Measurements from ENCODE around the gene SEMA5A. TPM values are rescaled to one million over a fixed set of nuclear protein-coding genes. Genes with fewer than 3 reads are reported as not detected.
A peak's percentile ranks its signal among the peaks of the same experiment; 100 is the strongest.

The SEMA5A gene
- total RNA-seq, 1 donor from 2014 or later: 13.7 TPM

DNA sequence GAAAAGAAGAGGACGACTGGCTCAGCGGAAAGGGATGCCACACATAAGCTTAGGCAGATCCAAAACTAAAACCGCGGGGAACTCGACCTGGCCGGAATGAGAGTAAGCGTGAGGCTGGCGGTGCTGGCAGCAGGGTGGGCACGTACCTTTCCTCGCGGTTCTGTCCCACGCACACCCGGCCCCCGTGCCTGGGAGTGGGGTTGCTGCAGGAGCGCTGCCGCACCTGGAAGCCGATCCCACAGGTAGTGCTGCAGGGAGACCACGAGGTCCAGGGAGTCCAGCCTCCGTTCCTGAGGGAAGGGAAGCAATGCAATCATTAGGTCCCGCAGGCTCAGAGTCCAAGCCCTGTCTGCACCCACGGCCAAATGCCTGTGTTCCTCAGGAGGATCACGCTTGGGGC is 427.0 kb downstream of the SEMA5A start:
- DNase-seq (ENCODE audit: low read depth): no peak

DNA sequence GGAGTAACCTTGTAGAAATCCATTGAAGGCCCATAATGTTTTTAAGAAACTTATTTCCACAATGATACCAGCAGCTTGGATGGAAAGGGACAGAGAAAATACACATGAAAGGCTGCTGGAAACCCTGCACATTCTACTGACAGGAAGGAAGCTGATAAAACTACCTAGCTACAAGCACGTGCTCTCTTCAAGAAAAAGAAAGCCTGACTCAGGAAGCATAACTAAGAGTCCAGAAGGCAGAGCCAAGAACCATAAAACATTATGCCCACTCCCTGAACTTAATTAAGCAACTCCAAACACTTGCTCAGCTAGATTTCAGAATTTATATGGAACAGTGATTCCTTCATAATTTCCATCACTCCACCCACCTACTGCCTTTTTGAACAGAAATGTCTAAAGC is 430.8 kb downstream of the SEMA5A start:
- DNase-seq (ENCODE audit: low read depth): peak; percentile 61

DNA sequence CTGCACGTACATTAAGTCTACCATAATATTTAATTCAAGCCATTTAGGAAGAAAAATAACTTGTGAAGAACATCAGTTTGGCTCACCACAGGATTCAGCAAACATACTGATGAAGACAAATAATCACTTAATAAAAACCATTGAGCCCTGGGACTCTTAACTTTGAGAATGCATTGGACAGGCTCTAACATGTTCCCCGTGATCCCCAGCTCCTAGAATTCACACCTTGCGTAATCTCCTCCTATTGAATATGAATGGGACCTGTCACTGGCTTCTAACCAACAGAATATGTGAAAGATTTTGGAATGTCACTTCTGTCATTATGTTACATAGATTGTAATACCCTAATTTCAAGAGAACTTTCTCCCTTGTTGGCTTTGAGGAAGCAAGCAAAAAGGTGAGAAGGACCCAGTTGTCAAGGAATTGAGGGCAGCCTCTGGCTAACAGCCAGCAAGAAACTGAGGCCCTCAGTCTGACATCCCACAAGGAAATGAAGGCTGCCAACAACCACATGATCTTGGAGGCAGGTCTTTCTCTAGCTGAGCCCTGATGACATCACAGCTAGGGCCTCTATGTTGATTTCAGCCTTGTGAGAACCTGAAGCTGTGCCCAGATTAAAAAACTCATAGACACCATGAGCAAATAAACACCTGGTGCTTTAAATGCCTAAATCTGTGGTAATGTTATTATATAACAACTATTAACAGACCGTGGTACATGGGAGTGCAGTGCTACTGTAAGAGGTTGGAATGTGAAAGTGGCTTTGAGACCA is 433.2 kb downstream of the SEMA5A start:
- peak; percentile 18 for DNase-seq (ENCODE audit: low read depth)

DNA sequence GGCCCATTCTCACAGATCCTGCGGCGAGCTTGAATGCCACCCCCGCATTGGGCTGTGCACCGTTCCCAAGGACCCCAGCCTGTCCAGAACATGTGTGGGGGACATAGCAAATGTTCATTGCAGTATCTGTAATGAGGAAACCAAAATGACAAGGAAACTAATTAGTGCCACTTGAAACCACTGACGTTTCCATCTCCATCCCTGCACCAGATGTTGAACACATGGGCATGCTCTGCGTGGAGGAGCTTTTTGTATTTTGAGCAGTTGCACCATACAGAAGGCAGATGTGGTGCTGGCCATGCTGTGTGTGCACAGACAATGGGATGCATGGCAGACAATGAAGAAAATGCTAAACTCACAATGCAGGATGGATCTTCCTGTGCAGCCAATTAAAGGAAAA is 437.7 kb downstream of the SEMA5A start:
- no peak for DNase-seq (ENCODE audit: low read depth)

DNA sequence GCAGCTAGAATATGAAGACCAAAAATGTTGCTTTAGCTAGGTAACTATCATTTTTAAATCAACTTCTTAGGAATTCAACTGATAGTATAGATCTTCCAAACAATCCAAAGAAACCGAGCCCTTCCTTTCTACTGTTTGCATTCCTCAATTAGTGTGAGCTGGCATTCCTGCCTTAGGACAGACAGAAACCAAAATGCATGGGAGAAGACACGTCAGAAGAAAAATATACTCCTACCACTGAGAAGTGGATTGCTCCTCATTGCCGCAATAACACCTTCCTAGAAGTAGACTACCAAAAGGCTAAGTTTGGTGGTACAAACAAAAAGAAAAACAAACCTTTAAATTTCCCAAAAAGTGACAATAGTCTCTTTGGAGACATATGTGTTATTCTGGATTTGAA is 440.0 kb downstream of the SEMA5A start:
- DNase-seq (ENCODE audit: low read depth): no peak

DNA sequence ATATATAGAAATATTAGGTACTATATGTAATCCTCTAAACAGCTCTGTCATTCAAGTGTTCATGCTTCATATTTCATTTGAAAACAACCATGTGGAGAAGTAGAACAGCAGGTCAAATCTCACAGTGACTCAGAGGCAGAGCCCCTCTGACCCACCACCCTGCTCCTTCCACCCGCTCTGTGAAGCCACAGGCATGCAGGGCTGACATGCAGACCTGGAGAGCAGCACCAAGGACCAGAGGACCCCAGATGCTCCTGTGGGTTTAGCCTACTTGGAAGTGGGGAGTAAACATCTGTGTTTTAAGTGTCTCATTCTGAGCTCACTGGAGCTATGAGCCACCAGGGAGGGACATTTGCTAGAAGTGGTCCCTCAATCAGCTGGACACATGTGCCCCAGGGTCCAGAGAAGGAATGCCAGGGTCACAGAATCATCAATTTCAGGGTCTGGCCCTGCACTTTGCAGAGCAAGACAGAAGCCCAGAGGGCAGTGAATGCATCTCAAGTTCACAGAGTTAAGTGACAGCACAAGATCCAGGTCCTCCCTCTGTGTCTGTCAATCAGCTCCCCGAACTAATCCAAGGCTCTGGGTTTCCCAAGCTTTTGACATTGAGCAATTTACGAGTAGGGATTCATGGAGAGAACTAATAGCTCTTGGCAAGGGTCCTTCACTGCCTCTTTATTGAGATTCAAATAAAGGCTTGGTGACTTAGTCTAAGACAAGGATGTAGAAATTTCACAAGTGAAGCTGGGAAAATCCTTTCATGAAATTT is 441.1 kb downstream of the SEMA5A start:
- DNase-seq (ENCODE audit: low read depth): no peak

DNA sequence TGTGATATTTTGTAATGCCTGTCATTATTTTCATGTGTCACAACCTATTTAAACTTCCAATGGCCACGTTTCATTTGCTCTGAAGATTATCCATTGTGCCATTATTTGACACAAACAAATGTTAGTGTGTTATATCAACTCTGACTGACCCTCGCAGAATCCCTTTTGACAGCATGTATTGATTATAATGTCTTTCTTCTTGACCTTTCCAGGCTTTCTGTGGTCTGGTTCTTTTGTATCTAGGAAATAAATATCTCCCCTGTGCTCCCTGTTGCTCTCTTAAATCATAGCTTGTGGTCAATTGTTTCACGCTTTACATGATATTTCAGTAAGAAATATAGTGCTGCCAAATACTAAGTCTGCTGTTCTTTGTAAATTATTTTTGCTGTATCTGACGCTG is 442.6 kb downstream of the SEMA5A start:
- no peak for DNase-seq (ENCODE audit: low read depth)

DNA sequence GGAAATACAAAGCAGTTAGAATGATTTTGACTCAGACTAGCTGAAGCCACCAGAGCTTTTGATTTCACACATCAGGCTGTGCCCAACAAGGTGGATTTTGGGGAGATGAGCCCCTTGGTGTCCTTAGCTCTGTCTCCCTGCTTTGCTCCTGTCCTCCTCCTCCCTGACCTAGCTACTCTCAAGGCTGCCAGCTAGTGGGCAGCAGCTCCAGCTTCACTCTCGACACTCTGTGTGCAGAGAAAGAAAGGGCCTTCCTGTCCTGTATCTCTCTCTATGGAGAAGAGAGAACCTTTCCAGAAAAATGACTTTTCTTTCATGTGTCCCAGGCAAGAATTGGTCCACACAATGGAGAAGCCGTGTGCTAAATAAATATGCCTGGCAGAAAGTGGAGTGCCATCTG is 446.2 kb downstream of the SEMA5A start:
- no peak for DNase-seq (ENCODE audit: low read depth)

DNA sequence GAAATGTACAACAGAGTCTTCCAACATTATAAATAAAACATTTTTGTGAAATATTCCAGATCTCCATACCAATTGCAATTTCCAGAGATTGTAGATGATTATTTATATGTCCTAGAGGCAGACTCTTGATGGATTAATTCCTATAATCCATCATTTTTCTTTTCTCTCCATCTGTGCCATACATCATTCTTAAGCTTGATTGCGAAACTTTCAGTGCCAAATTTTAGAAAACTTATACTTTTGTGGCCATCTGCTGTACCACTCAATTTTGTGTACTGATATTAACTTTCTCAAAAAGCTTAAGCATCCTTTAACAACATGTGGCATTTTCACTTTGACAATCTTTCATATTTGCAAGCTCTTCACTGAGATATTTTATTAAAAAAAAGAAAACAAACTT is 446.9 kb downstream of the SEMA5A start:
- no peak for DNase-seq (ENCODE audit: low read depth)

DNA sequence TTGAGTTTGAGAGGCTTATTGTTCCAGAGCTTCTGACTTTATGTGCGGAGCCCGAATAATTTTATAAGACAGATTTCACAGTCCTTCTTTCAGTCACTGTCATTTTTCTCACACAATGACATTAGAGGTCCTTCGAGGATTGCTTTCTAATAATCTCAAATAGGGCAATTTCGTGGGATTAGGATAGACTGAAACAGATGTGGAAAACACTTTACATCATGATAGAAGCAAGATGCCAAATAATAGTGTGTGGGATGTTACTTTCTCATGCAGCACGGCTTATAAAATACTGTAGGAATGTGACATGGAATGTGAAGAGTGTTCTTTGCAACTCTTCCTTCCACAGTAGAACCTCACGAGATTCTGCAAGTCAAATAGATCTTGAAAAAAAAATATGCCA is 451.3 kb downstream of the SEMA5A start:
- DNase-seq (ENCODE audit: low read depth): no peak

DNA sequence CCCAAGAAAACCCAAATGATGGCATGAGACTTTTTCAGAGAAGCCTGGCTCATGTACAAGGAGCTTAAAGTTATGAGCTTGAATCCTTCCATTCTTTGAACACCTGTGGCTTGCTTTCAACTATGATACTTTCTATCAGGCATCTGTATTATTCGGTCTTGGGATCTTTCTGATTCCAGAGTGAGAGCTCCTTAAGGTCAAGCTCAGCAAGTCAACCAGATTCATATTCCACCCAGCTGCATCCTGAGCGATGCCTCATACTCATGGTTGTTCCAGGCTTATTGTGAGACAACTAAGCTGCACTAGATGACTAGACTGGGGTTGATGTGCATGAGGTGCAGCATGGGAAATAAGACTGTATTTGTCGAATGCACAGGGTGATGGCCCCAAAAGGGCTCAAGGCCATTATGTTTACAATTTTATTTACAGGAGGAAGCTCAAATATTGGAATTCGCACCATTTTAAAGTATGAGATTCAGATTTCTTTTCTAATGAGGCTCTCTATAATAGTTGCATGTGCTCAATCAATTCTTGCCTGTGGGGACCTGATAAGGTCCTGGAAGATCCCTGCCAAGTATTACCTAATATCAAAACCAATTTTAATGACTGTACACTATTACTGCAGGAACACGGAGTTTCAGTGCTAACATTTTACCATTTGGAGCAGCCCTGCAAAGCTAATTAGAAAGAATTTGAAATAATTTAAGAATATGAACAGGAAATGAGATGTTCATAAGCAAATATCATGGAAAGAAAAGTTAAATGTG is 453.8 kb downstream of the SEMA5A start:
- DNase-seq (ENCODE audit: low read depth): no peak

DNA sequence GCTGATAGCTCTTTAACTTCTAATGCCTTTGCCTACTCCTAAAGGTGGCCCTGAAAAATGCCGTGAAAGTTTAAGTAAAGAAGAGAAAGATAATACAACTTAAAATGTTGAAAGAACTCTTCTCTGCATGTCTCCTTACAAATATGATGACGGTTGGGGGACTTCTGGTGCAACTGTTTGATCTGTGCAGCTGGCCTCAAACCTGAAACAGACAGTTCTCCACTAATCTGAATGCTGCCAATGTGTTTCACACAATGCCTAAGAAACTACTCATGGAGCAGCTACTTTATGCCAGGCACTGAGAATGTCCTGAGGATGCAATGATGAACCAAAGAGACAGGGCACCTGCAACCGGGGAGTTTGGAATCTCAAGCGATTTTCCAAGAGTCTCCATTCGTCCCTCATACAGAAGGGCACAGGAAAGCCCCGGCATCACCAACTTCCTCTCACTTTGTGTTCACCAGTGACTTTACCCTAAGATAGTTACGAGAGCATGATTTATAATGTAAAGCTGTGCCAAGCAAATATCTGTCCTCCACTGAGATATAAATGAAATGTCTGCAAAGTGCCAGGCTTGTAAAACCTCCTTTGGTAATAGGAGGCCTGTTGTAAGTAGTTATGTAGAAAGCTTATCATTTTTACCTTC is 455.4 kb downstream of the SEMA5A start:
- DNase-seq (ENCODE audit: low read depth): no peak

DNA sequence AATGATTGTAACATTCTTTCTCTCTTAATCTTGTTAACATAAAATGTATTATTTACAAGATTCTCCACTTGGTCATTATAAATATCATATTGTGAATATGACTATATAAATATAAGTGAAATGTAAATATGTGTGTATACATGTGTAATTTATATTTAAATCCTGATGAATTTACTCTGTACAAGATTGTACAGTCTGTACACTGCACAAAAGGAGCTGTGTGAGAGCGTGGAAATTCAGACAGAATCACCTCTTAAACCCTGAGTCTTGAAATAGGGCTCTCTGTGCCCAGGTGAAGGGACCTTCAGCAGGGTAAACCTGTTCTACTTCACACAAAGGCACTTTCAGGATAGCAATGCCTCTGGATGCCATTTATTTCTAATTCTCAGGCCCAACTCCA is 456.0 kb downstream of the SEMA5A start:
- no peak for DNase-seq (ENCODE audit: low read depth)

DNA sequence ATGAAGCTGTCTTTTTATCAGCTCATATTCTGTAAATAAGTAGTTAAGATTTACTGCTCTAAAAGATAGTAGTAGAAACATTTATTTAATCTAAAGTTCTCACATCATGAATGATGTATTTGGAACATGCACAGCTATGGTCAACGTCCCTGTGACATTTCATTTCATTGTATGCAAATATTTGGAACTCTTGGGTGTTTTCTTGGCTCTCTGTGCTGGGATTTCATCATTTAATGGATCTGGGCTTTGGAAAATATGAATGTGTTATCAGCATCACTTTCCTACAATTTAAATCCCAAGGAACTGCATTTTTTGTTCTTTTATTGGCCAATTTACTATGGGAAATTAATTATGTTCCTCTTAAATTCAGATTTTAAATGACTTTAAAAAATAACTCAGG is 462.9 kb downstream of the SEMA5A start:
- DNase-seq (ENCODE audit: low read depth): no peak

DNA sequence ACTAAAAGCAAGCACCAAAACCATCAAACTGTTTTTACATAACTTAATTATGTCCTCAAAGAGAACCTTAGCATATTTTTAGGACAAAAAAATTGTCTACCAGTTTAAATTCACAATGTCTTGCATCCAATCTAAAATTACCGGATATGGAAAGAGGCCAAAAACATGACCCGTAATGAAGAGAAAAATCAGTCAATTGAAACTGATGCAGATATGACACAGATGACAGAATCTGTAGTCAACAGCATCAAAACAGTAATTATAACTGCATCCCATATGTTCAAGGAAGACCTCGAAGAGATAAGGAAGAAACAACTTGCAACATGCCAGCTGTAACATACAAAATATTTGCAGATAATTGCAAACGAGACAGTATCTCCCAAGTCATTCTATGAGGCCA is 473.2 kb downstream of the SEMA5A start:
- DNase-seq (ENCODE audit: low read depth): no peak

DNA sequence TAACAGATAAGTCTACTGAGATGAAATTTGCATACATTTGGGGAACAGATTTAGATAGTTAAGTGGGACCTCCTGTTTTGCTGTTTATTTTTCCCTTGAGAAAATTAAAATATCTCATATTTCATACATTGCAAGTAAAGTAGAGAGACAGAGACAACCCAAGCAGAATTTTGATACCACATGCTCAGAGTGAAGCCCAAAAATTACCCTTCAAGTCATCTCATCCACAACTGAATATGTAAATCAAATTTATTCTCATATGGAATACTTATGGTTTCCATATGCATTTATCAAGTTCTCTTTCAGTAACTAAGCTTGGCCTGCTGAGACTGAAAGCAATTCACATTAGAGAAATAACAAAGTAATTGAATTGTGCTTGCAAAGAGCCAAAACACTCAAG is 474.4 kb downstream of the SEMA5A start:
- DNase-seq (ENCODE audit: low read depth): no peak

DNA sequence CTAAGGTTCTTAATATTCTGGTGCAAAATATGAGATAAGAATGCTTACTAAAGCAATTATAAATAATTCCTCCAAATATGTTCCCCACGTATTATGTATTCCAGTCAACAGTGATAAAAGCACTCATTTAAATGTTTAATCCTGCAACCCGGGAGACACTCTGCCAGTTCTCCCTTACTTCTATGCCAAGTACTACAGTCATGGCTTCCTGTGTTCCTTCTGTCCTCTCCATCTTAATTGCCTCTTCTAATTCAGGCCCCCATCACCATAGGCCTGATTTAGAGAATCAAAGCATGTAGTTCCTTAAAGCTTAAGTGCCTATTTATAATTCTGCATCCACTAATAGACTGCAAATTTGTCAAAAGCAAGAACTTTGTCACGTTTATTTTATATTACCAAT is 474.8 kb downstream of the SEMA5A start:
- no peak for DNase-seq (ENCODE audit: low read depth)

DNA sequence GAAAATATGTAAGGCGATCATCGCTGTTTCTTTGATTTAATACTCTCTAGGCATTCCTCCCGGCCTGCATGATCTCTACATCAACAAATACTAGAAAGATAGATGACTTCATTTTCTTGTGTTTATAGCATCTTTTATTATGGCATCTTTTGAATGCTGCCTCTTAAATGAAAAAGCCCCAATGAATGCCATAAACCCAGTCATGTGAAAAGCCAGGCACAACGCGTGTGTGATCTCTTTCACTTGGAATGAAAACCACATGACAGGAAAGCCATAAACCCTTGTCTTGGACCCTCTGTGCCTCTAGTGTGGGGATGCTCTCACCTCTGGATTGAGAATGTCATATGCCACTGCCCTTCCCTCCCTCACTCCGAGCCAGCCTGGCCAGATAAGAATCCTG is 476.2 kb downstream of the SEMA5A start:
- DNase-seq (ENCODE audit: low read depth): peak; percentile 90

DNA sequence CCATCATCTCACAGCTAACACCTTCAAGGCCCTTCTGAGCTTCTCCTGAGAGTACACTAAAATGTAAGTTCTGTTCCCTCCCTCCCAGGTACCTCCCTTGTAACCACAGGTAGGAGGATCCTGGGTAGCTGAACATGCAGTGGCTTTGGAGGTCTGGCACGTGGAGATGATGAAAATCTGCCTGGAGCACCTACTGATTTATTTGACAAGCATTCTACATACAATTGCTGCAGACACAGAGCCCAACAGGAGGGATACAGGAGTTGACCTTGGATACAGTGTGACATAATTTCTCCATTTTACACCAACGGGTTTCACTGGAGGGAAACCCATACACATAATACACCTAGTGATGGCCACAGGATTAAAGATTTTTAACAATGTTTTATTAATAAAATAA is 478.7 kb downstream of the SEMA5A start:
- no peak for DNase-seq (ENCODE audit: low read depth)

DNA sequence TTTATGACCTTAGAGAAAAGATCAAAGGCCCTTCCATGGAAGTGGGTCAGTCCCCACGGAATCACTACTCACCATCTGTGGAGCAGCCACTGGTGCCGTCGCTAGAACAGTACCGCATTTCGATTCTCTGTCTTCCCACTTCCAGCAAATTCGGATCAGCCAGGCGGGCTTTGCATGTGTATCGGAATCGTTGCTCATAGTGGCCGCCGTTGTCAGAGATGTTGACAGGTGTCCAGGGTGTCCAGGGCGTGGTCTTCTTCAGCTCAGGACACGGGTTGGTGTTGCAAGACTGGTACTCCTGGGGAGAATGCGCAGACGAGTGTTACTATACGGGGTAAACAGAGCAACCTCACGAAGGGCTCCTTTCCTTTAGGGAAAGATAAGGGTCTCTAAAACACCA is 479.5 kb downstream of the SEMA5A start:
- DNase-seq (ENCODE audit: low read depth): no peak

DNA sequence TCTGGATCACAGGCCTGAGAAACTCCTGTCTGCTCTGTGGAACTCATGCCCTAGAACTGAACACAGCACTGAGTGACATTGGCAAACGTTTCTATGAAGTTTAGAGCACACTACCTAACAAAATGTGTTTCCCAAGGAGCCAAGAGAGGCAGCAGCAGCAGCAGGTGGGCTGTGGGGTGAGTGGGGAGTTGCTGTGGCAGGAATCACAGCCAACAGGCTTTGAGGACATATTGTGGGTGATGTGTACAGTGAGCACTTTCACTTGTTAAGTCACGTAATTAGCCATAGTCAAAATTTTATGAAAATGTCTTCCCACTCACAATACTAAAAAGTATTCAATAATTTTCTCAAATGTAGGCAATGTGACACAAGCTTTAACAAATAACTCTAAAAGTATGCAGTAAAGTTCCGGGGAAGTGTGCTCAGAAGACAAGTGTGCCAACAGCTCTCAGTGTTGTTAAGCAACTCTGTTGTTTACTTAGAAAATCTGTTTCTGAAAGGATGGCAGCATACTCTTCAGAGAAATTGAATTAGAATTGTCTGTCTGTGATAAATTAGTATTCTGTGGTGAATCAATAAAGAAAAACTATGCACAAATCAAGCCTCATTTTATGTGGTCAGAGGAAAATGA is 482.1 kb downstream of the SEMA5A start:
- no peak for DNase-seq (ENCODE audit: low read depth)

DNA sequence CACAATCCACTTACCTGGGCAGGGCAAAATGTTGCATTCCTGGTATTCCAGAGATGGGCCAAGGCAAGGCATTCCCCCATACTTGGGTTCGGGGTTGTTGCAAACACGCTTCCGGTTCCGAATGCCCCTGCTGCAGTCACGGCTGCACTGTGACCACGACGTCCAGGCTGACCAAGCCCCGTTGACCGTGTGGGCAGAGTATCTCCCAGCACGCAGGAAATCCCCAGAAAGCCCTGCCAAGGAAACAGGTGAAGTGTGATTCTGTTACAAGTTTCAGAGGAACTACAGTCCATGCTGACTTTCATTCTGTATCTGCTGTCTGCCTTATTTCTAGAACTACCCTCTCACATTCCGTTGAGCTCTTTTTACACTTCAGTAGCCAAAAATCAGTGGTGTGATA is 483.0 kb downstream of the SEMA5A start:
- DNase-seq (ENCODE audit: low read depth): peak; percentile 59
